H7 (cell line): ENCODE data around the gene TMX3. TPM values are rescaled to one million over a fixed set of nuclear protein-coding genes. Genes with fewer than 3 reads are reported as not detected.
A peak's percentile ranks its signal among the peaks of the same experiment; 100 is the strongest.

Experiments used
- DNase-seq: peaks from one replicate; pipeline ENCODE4 v3.0.0; 2012
- H3K27me3 ChIP-seq: 2 replicates; pipeline ENCODE4 v1.6.0; 2011; ENCODE audit warnings: mild to moderate bottlenecking, low read length; ENCODE audit not compliant: control insufficient read depth, insufficient read depth
- H3K36me3 ChIP-seq: replicated peaks from 2 replicates; pipeline ENCODE4 v1.5.1; 2011; ENCODE audit warnings: low read length; ENCODE audit not compliant: control insufficient read depth, insufficient read depth
- H3K4me3 ChIP-seq: 2 replicates; pipeline ENCODE4 v1.5.1; 2011; ENCODE audit warnings: low read depth, mild to moderate bottlenecking, control low read depth, low read length, moderate library complexity; ENCODE audit not compliant: insufficient read depth
- total RNA-seq: library from RNA; depleted of rRNA; stranded (reverse); fragments of >200 nt; shearing (Covaris generic); gene quantifications from 2 replicates; pipeline ENCODE4 v1.2.3, GENCODE V29; 2014

TMX3 gene
- total RNA-seq, 1 experiment from 2014 or later, result 18.6 TPM

DNA sequence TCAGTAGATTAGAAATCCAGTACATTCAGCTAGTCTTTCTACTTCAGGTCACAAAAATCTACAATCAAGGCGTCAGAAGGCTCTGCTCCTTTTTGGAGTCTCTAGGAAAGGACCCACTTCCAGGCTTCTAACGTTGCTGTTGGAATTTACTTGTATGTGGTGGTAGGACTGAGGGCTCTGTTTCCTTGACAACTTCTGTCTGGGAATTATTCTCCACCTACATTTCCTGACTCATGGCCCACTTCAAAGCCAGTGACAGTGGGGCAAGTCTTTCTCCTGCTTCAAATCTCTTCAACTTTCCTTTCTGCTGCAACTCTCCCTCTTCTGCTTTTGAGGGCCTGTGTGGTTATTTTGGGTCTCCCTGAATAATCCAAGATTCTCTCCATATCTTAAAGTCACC lies 10.4 kb upstream of the TMX3 start:
- H3K4me3 ChIP-seq, result no peak overlapping the region
- no peaks in the 10 kb centered on the region for H3K27me3 ChIP-seq
- no peak for DNase-seq
- H3K36me3 ChIP-seq, result no peaks in the 10 kb centered on the region

DNA sequence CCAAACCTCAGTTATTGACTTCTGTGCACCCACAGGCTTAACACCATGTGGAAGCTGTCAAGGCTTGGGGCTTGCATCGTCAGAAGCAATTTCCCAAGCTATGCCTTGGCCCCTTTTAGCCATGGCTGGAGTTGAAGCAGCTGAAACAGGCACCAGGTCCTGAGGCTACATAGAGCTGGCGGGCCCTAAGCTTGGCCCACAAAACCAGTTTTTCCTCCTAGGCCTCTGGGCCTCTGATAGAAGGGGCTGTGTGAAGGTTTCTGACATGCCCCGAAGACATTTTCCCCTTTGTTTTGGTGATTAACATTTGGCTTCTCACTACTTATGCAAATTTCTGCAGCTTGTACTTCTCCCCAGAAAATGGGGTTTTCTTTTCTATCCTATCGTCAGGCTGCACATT lies 9.1 kb upstream of the TMX3 start:
- H3K4me3 ChIP-seq, result no peak overlapping the region

DNA sequence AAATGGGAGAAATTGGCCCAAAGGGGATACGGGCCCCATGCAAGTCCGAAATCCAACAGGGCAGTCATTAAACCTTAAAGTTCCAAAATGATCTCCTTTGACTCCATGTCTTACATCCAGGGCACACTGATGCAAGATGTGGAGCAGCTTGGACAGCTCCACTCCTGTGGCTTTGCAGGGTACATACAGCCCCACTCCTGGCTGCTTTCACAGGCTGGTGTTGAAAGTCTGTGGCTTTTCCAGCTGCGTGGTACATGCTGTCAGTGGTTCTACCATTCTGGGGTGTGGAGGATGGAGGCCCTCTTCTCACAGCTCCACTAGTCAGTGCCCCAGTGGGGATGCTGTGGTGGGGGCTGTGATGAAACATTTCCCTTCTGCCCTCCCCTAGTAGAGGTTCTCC lies 8.6 kb upstream of the TMX3 start:
- no peak overlapping the region for H3K4me3 ChIP-seq
- H3K36me3 ChIP-seq, result no peaks in the 10 kb centered on the region
- H3K27me3 ChIP-seq, result no peaks in the 10 kb centered on the region
- no peak for DNase-seq

More for the DNA sequence above, 9.1 kb upstream of the TMX3 start:
- DNase-seq, result no peak
- H3K27me3 ChIP-seq, result no peaks in the 10 kb centered on the region
- H3K36me3 ChIP-seq, result no peaks in the 10 kb centered on the region

DNA sequence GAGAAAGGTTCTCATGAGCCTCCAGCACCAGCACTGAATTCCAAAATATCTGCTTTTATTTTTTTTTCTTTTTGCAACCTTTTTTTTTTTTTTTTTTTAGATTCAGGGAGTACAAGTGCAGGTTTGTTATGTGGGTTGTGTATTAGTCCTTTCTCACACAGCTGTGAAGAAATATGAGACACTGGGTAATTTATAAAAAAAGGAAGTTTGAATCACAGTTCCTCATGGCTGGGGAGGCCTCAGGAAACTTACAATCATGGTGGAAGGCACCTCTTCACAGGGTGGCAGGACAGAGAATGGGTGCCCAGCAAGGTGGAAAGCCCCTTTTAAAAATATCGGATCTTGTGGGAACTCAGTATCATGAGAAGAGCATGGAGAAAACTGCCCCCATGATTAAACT lies 7.9 kb upstream of the TMX3 start:
- Histone ChIP-seq H3K27me3 (no peaks in the 10 kb centered on the region), H3K36me3 (no peaks in the 10 kb centered on the region), H3K4me3 (no peak overlapping the region)
- DNase-seq, result no peak

DNA sequence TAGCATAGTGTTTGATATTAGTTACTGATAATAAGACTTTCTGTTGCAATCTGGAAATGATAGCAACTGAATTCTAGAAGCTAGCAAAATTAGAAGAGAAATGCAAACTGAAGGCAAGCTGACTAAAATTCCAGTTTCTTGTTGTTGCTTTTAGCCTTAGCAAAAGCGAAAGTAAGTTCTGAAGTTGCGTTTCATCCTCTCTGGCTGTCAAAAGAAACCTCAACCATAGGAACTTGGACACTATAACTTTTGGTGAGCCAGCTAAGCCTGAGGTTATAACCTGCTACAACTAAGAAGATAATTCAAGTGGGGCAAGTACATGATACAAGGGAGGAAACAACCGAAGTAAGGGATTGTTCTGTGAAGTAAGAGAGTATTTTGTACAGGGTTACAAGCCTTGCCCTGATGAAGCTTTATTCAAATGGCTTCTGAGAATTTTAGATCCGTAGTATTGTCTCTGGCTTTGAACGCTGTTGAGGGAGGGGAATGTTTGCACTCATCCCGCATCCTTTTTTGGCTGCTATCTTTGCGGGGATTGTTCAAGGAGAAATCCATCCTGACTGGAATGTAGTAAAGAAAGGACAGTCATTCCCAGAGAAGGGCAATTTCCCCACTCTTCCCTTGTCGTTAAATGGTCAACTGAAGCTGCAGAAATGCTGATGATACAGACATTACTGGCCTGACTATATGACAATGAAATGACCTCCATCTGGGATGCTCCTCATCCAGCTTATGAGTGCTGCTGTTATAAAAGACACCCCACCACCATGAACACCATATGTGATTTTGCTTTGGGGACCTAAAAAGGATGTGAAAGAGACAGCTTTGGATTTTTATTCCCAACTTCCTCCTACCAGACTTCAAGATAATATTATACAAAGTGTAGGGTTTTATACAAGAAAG lies 7.0 kb upstream of the TMX3 start:
- Histone ChIP-seq H3K36me3 (no peaks in the 10 kb centered on the region), H3K4me3 (no peak overlapping the region), H3K27me3 (no peaks in the 10 kb centered on the region)
- DNase-seq, result no peak

DNA sequence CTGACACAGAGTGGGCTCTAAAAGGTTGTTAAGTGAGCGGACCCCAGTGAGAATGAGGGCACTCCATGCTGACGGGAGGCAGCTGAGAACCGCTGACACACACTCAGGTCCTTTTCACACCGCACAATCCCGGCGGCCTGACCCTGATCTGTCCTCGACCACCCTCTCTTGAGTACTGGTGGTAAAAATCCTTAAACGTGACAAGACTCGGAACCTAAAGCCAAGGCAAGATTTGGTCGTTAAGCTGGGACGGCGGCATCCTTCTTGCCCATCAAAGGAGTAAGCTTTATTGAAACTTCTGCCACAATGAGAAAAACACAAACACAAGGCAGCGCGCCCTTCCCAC lies 569 bp downstream of the TMX3 start:
- peak; percentile 39 for DNase-seq
- Histone ChIP-seq H3K36me3 (peaks cover 17% of the 10 kb centered on the region), H3K27me3 (no peaks in the 10 kb centered on the region), H3K4me3 (peak overlapping the region; percentile 88)

DNA sequence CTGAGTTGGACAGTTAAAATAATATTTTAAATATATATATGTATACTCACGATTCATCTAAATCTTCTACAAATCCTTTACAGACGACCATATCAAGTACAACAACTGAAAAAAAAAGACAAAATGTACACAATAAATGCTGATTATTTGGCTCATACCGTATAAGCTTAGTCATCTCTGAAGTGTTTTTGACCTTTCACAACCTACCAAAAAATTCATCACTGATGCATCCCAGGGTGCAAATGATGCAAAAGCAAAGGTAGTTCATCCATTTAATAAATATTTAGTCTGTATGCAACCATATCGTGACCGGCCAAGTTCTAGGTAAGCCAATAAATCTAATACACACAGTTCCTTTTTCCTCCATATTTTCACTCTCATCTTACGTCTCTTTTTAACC lies 1.1 kb downstream of the TMX3 start:
- Histone ChIP-seq H3K4me3 (peak overlapping the region; percentile 88), H3K27me3 (no peaks in the 10 kb centered on the region), H3K36me3 (peaks cover 18% of the 10 kb centered on the region)
- DNase-seq, result no peak

DNA sequence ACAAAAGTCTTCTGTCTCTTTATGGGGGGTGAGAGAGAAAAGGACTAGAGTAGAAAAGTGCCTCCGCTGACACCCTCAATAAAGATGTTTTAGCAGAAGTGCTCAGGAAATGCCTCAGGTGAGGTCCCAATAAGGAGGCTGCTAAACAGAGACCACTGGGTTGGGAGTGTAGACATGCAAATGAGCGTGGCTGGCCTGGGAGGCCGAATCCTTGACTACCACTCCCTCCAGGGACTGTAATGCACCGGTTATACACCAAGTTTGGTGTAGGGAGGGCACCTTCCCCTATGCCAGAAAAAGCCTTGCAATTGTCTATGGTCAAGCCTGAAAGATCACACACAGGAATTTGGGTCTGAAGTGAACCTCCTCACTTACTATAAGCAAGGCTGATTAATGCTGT lies 1.8 kb downstream of the TMX3 start:
- no peaks in the 10 kb centered on the region for H3K27me3 ChIP-seq
- H3K4me3 ChIP-seq, result no peak overlapping the region
- peaks cover 18% of the 10 kb centered on the region for H3K36me3 ChIP-seq
- peak; percentile 15 for DNase-seq

DNA sequence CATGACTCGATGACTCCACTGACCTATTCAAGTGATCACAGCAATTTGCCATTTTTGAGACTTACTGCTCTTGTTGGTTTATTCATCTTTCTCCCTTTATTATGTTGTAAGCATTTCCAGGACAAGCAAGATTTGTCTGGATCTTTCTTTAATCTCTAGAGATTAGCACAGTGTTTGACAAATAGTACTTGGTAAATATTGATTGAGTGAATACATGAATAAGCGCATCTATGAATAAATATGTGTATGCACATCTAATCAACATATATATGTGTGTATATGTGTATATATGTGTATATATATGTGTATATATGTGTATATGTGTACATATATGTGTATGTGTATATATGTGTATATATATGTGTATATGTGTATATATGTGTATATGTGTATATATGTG lies 7.3 kb downstream of the TMX3 start:
- H3K4me3 ChIP-seq, result no peak overlapping the region
- H3K36me3 ChIP-seq, result peaks cover 19% of the 10 kb centered on the region
- no peak for DNase-seq
- H3K27me3 ChIP-seq, result no peaks in the 10 kb centered on the region

DNA sequence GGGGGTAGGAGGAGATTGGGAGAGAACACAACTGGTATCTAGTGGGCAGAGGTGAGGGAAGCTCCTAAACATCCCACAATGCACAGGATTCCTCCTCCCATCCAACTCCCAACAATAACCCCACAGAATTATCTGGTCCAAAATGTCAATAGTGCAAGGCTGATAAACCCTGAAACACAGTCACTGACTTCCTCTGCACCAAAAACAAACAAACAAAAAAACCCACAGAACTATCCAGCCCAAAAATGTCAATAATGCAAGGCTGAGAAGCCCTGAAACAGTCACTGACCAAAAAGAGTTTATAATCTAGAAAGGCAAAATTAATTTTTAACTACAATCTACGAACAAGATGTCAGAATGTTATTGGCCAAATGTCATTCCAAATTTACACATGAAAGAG lies 9.8 kb downstream of the TMX3 start:
- H3K27me3 ChIP-seq, result no peaks in the 10 kb centered on the region
- no peak overlapping the region for H3K4me3 ChIP-seq
- DNase-seq, result no peak
- H3K36me3 ChIP-seq, result peaks cover 4% of the 10 kb centered on the region

DNA sequence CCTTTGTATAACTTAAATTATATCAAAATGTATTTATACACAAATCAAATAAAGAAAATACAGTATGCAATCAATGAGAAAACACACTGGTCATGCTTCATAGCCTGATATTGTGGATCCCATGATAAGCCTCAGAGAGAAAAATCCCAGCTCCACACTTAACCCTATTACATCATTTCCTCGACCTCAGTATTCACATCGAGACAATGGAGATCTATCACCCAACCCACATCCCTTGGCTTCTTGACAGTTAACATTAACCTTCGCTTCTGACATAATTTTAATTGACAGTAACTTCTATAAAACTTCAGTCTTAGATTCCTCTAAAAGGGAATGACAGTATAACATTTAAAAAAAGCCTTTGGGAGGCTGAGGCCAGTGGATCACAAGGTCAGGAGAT lies 11.6 kb downstream of the TMX3 start:
- no peaks in the 10 kb centered on the region for H3K27me3 ChIP-seq
- no peak overlapping the region for H3K4me3 ChIP-seq
- H3K36me3 ChIP-seq, result peaks cover 1% of the 10 kb centered on the region; the same call in 1 of the 2 replicates
- DNase-seq, result no peak

DNA sequence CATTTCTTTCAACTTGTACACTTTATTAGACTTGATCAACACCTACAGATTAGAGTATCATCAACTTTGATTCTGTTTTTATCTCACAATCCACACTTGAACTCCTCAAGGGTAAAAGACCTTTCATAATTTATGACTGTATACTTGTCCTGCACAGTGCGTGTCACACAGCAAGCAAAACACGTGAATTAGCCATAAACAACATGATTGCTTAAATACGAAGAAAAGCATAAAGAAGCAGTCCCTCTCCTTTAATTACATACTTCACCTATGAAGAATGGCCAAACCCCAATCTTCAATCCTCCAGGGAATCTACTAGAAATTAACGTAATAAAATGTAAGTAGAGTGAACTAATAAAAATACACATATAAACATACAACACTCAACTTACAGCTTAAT lies 13.6 kb downstream of the TMX3 start:
- H3K27me3 ChIP-seq, result no peaks in the 10 kb centered on the region
- peaks cover 3% of the 10 kb centered on the region; the same call in 1 of the 2 replicates for H3K36me3 ChIP-seq
- H3K4me3 ChIP-seq, result no peak overlapping the region
- no peak for DNase-seq

DNA sequence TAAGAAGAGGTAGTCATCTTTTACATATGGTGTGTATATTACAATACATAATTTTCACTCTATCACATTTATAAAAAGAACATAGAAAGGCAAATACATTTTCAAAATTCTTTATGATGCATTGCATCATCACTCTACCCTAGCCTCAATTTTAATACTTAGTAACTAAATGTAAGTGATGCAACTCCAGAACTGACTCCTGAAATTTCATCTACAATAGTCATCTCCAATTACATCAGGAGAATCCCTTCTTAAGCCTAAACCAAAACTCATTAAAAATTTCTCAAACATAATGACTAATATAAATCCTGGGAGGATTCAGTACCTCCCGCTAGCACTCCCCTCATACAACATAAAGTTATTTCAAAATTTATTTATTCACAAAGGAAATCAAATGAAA lies 15.9 kb downstream of the TMX3 start:
- Histone ChIP-seq H3K36me3 (peaks cover 2% of the 10 kb centered on the region), H3K4me3 (no peak overlapping the region), H3K27me3 (no peaks in the 10 kb centered on the region)
- no peak for DNase-seq

DNA sequence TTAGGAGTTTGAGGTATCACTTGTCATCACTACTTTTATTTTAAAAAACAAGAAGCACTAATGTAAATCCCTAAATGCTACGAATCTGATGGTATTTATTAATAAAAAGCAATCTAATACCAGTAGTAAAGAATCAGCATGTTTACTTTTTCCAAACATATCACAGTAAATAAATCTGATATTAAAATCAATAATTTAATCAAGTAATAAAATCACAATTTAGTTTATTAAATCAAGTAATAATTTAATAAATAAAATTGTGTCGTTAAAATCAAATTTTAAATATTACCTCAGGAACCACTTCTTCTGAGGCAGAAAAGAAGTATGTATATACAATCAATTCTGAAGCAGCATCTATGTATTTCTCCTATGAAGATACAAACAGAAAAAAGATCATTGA lies 18.0 kb downstream of the TMX3 start:
- H3K4me3 ChIP-seq, result no peak overlapping the region
- no peak for DNase-seq
- H3K36me3 ChIP-seq, result peaks cover 6% of the 10 kb centered on the region
- H3K27me3 ChIP-seq, result no peaks in the 10 kb centered on the region

DNA sequence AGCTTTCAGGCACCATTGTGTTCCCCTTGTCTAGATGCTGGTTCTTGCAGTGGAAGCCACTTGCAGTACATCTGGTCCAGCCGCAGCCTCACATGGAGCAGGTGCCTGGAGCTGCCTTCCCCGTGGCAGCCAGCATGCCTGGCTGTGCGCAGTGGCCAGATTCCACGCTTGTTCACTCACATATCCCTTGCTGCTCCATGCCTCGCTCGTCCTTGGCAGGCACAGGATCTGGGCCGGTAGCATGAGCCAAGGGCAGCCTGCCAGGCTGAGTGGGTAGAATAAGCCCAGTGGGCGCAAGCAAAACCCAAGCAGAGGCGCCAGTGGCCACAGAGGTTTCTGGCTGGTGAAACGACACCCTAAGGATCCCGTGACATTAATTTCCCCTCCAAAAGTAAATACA lies 20.6 kb downstream of the TMX3 start:
- peaks cover 8% of the 10 kb centered on the region for H3K36me3 ChIP-seq
- no peak for DNase-seq

More for the DNA sequence above, 20.6 kb downstream of the TMX3 start:
- Histone ChIP-seq H3K4me3 (no peak overlapping the region), H3K27me3 (no peaks in the 10 kb centered on the region)
